Calu3 (cell line): ENCODE results near the gene KIF17. TPM values are rescaled to one million over a fixed set of nuclear protein-coding genes. Genes with fewer than 3 reads are reported as not detected.

ENCODE experiments used
- BruUV-seq: library from RNA; stranded (reverse); fragments of 400-500 nt; replicated peaks from 2 replicates; lab custom pipeline; 2021; lab: Mats Ljungman, UMichigan
- CTCF ChIA-PET: fragments of 300-600 bp; sonication (Branson Sonifier 250); formaldehyde crosslinking; loops from one replicate; lab custom pipeline; 2022; ENCODE audit warnings: antibody characterized with exemption; lab: Charles Lee
- DNase-seq: peaks from one replicate; pipeline ENCODE4 v3.0.0; 2022
- H3K27ac Mint-ChIP-seq: one replicate; pipeline ENCODE4 v1.8.0; 2022; ENCODE audit warnings: mixed read lengths; ENCODE audit not compliant: unreplicated experiment
- H3K27me3 Mint-ChIP-seq: one replicate; pipeline ENCODE4 v1.8.0; 2022; ENCODE audit warnings: mixed read lengths; ENCODE audit not compliant: unreplicated experiment
- H3K36me3 Mint-ChIP-seq: one replicate; pipeline ENCODE4 v1.8.0; 2022; ENCODE audit warnings: mild to moderate bottlenecking, moderate library complexity, mixed read lengths; ENCODE audit not compliant: insufficient read depth, unreplicated experiment
- H3K4me1 Mint-ChIP-seq: one replicate; pipeline ENCODE4 v1.8.0; 2022; ENCODE audit warnings: mild to moderate bottlenecking, low read depth, mixed read lengths; ENCODE audit not compliant: unreplicated experiment
- H3K4me3 Mint-ChIP-seq: one replicate; pipeline ENCODE4 v1.8.0; 2022; ENCODE audit warnings: mild to moderate bottlenecking, low read depth, moderate library complexity, mixed read lengths; ENCODE audit not compliant: unreplicated experiment
- H3K9me3 Mint-ChIP-seq: one replicate; pipeline ENCODE4 v1.8.0; 2022; ENCODE audit warnings: low read depth, mixed read lengths; ENCODE audit not compliant: unreplicated experiment
- intact Hi-C: fragments of 100-400 bp; cut with micrococcal nuclease; formaldehyde crosslinking; loops from one replicate; pipeline ENCODE4 v1.10.0; 2022; ENCODE audit not compliant: unreplicated experiment
- total RNA-seq: library from RNA; stranded (reverse); gene quantifications from 2 replicates; pipeline ENCODE4 v1.2.3, GENCODE V29; 2022
- TF ChIP-seq, protein P1 (sequence below): fragments of 200-600 bp; IDR thresholded peaks from one replicate; pipeline ENCODE4 v1.8.0; 2022; ENCODE audit warnings: antibody characterized with exemption; ENCODE audit not compliant: unreplicated experiment

Gene KIF17
- total RNA-seq, 1 experiment from 2014 or later: not detected

DNA sequence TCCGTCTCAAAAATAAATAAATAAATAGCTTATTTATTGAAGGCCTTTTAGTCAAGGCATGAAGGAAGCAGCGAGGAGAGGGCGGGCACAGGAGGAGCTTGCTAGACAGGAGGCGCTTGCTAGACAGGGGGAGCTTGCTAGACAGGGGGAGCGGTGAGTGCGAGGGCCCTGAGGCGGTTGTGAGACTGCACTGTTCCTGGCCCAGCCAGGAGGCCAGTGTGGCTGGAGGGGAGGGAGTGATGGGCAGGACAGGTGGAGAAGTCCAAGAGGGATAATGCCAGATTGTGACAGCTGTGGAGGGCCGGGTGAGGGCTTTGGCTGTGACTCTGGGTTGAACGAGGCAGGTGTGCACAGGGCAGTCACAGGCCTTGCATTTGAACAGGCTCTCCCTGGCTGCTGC, 18.2 kb downstream of the KIF17 start:
- intact Hi-C loops: loop anchor here (5.0 kb wide), 1 partner anchor 33 kb away; the partner anchor contains the start of gene SH2D5
- TF ChIP-seq, protein P1, sequence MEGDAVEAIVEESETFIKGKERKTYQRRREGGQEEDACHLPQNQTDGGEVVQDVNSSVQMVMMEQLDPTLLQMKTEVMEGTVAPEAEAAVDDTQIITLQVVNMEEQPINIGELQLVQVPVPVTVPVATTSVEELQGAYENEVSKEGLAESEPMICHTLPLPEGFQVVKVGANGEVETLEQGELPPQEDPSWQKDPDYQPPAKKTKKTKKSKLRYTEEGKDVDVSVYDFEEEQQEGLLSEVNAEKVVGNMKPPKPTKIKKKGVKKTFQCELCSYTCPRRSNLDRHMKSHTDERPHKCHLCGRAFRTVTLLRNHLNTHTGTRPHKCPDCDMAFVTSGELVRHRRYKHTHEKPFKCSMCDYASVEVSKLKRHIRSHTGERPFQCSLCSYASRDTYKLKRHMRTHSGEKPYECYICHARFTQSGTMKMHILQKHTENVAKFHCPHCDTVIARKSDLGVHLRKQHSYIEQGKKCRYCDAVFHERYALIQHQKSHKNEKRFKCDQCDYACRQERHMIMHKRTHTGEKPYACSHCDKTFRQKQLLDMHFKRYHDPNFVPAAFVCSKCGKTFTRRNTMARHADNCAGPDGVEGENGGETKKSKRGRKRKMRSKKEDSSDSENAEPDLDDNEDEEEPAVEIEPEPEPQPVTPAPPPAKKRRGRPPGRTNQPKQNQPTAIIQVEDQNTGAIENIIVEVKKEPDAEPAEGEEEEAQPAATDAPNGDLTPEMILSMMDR: no peak
- no peak for DNase-seq
- Mint-ChIP-seq H3K27ac (no peak overlapping the region), H3K4me1 (peaks cover 11% of the 10 kb centered on the region), H3K36me3 (peaks cover 7% of the 10 kb centered on the region), H3K4me3 (no peak overlapping the region), H3K27me3 (peaks cover 32% of the 10 kb centered on the region), H3K9me3 (peaks cover 3% of the 10 kb centered on the region)
- no TSS peak for BruUV-seq
- CTCF ChIA-PET: no interaction called here

DNA sequence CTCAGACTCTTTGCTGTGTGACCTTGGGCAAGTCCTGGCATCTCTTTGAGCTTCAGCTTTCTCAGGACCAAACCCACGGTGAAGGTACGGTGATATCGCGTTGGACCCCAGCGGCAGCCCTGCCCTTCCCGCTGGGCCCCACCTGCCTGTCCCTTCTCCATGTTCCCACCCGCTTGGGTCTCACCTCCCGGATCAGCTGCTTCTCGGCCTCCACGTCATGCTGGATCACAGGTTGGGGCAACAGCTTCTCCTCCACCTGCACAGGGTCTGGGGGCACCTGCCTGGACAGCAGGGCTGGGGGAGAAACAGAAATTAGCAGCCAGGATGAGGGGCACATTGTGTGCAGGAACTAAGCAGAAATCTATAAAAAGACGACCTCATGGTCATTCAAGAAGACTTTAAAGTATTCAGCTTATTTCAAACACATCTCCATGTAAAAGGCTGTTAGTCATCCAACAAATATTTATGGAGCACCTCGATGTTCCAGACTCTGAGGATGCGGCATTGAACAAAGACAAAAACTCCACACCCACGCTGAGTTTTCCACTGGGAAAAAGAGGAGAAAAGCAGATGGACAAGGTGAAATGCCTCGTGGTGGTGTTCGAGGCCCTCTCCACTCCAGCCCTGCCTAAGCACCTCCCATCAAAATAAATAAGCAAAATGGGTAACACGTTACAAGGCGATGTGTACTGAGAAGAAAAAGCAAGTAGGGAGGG, 19.5 kb downstream of the KIF17 start:
- Mint-ChIP-seq H3K36me3 (peaks cover 7% of the 10 kb centered on the region), H3K9me3 (peaks cover 3% of the 10 kb centered on the region), H3K27ac (no peak overlapping the region), H3K27me3 (peaks cover 37% of the 10 kb centered on the region), H3K4me1 (peaks cover 11% of the 10 kb centered on the region), H3K4me3 (no peak overlapping the region)
- TF ChIP-seq, protein P1: no peak
- CTCF ChIA-PET: interaction anchor here (2.4 kb wide), 1 partner anchor 35 kb away, joined by 11 read pairs; the partner anchor contains the start of gene SH2D5
- no TSS peak for BruUV-seq
- intact Hi-C loops: loop anchor here (5.0 kb wide), 1 partner anchor 34 kb away; the partner anchor contains the start of gene SH2D5
- DNase-seq: no peak

DNA sequence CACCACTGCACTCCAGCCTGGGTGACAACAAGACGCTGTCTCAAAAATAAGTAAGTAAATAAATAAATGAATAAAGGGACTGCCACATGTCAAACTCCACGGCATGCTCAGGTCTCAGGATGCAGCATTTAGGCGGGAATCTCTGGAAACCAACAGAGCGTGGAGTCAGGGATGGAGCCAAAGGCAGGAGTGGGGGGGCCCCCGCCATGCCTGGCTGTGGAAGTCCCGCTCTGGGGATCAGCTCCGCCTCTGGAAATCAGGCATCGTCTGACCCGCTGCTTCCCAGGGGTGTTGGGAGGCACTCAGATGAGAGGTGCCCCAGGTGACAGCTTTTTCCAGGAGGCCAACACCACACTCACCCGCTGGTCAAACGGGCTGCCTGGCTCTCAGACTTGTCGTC, 20.2 kb downstream of the KIF17 start:
- no peak overlapping the region for H3K4me3 Mint-ChIP-seq
- intact Hi-C loops: loop anchor here (2.0 to 5.0 kb wide), 2 partner anchors 35 to 497 kb away; partner anchors contain the start of gene SH2D5
- CTCF ChIA-PET: interaction anchor here (1.1 to 2.4 kb wide), 3 partner anchors 13 to 36 kb away, joined by 4 to 11 read pairs (median 5); partner anchors contain the start of gene SH2D5

More for the DNA sequence above, 20.2 kb downstream of the KIF17 start:
- H3K27me3 Mint-ChIP-seq: peaks cover 33% of the 10 kb centered on the region
- TF ChIP-seq, protein P1: no peak
- H3K9me3 Mint-ChIP-seq: no peaks in the 10 kb centered on the region
- BruUV-seq: no TSS peak
- peaks cover 11% of the 10 kb centered on the region for H3K4me1 Mint-ChIP-seq
- no peak for DNase-seq
- peaks cover 7% of the 10 kb centered on the region for H3K36me3 Mint-ChIP-seq
- no peak overlapping the region for H3K27ac Mint-ChIP-seq
